Stimulated activated memory B cell treated with anti-CD40 and anti-IgM and Interleukin-4, amounts not matched to agents 10 μg/mL and 1 μg/mL and 100 μg/mL, for 72 hours (primary cell): ENCODE measurements around the gene ATP9B.

Experiments used
- ATAC-seq: fragments of 150-1000 bp; cut with Tn5 transposase; 2 replicates; pipeline ENCODE4 v1.10.0; 2021
- H3K27ac Mint-ChIP-seq: one replicate; pipeline ENCODE4 v1.8.0; 2022; ENCODE audit warnings: mild to moderate bottlenecking, mixed read lengths
- H3K27me3 Mint-ChIP-seq: one replicate; pipeline ENCODE4 v1.8.0; 2022; ENCODE audit warnings: mixed read lengths
- H3K36me3 Mint-ChIP-seq: one replicate; pipeline ENCODE4 v1.8.0; 2022; ENCODE audit warnings: mixed read lengths
- H3K4me1 Mint-ChIP-seq: one replicate; pipeline ENCODE4 v1.8.0; 2022; ENCODE audit warnings: mixed read lengths
- H3K4me3 Mint-ChIP-seq: one replicate; pipeline ENCODE4 v1.8.0; 2022; ENCODE audit warnings: mild to moderate bottlenecking, moderate library complexity, mixed read lengths
- H3K9me3 Mint-ChIP-seq: one replicate; pipeline ENCODE4 v1.8.0; 2022; ENCODE audit warnings: mixed read lengths

ATP9B gene

GRCh38 chr18:79217979-79218604 is 148.9 kb downstream of the ATP9B start:
- H3K4me1 Mint-ChIP-seq, result peaks cover 19% of the 10 kb centered on the region
- peaks cover 54% of the 10 kb centered on the region for H3K36me3 Mint-ChIP-seq
- no peaks in the 10 kb centered on the region for H3K27me3 Mint-ChIP-seq
- ATAC-seq, result no peak
- no peak overlapping the region for H3K27ac Mint-ChIP-seq
- H3K9me3 Mint-ChIP-seq, result no peaks in the 10 kb centered on the region
- H3K4me3 Mint-ChIP-seq, result no peak overlapping the region

- no peak for ATAC-seq
- H3K27me3 Mint-ChIP-seq, result no peaks in the 10 kb centered on the region
- peaks cover 19% of the 10 kb centered on the region for H3K4me1 Mint-ChIP-seq
- H3K36me3 Mint-ChIP-seq, result peaks cover 54% of the 10 kb centered on the region
- no peak overlapping the region for H3K27ac Mint-ChIP-seq
- H3K9me3 Mint-ChIP-seq, result no peaks in the 10 kb centered on the region
- H3K4me3 Mint-ChIP-seq, result no peak overlapping the region
Observed at GRCh38 chr18:79218605-79219190, 149.5 kb downstream of the ATP9B start.

GRCh38 chr18:79221136-79221535 is 151.9 kb downstream of the ATP9B start:
- no peaks in the 10 kb centered on the region for H3K27me3 Mint-ChIP-seq
- no peaks in the 10 kb centered on the region for H3K9me3 Mint-ChIP-seq
- no peak overlapping the region for H3K27ac Mint-ChIP-seq
- no peak for ATAC-seq
- peaks cover 19% of the 10 kb centered on the region for H3K4me1 Mint-ChIP-seq
- H3K36me3 Mint-ChIP-seq, result peaks cover 58% of the 10 kb centered on the region
- no peak overlapping the region for H3K4me3 Mint-ChIP-seq

GRCh38 chr18:79222790-79223189 is 153.6 kb downstream of the ATP9B start:
- no peaks in the 10 kb centered on the region for H3K9me3 Mint-ChIP-seq
- no peak overlapping the region for H3K4me3 Mint-ChIP-seq
- H3K4me1 Mint-ChIP-seq, result peaks cover 19% of the 10 kb centered on the region
- peaks cover 58% of the 10 kb centered on the region for H3K36me3 Mint-ChIP-seq
- no peak overlapping the region for H3K27ac Mint-ChIP-seq
- no peak for ATAC-seq
- H3K27me3 Mint-ChIP-seq, result no peaks in the 10 kb centered on the region

- H3K9me3 Mint-ChIP-seq, result no peaks in the 10 kb centered on the region
- no peak for ATAC-seq
- no peaks in the 10 kb centered on the region for H3K27me3 Mint-ChIP-seq
- peaks cover 58% of the 10 kb centered on the region for H3K36me3 Mint-ChIP-seq
- H3K27ac Mint-ChIP-seq, result no peak overlapping the region
- no peak overlapping the region for H3K4me3 Mint-ChIP-seq
- peaks cover 15% of the 10 kb centered on the region for H3K4me1 Mint-ChIP-seq
Observed at GRCh38 chr18:79223431-79223830, 154.2 kb downstream of the ATP9B start.

GRCh38 chr18:79224381-79224780 is 155.2 kb downstream of the ATP9B start:
- Mint-ChIP-seq H3K4me1 (peaks cover 11% of the 10 kb centered on the region), H3K9me3 (no peaks in the 10 kb centered on the region), H3K27me3 (no peaks in the 10 kb centered on the region), H3K27ac (no peak overlapping the region), H3K36me3 (peaks cover 51% of the 10 kb centered on the region), H3K4me3 (no peak overlapping the region)
- ATAC-seq, result no peak

GRCh38 chr18:79227621-79228020 is 158.4 kb downstream of the ATP9B start:
- H3K27me3 Mint-ChIP-seq, result no peaks in the 10 kb centered on the region
- no peak overlapping the region for H3K4me3 Mint-ChIP-seq
- H3K36me3 Mint-ChIP-seq, result peaks cover 42% of the 10 kb centered on the region
- ATAC-seq, result no peak
- peaks cover 3% of the 10 kb centered on the region for H3K4me1 Mint-ChIP-seq
- no peaks in the 10 kb centered on the region for H3K9me3 Mint-ChIP-seq
- no peak overlapping the region for H3K27ac Mint-ChIP-seq

GRCh38 chr18:79229431-79229830 is 160.2 kb downstream of the ATP9B start:
- H3K36me3 Mint-ChIP-seq, result peaks cover 41% of the 10 kb centered on the region
- no peak overlapping the region for H3K27ac Mint-ChIP-seq
- no peaks in the 10 kb centered on the region for H3K9me3 Mint-ChIP-seq
- no peak for ATAC-seq
- H3K4me3 Mint-ChIP-seq, result no peak overlapping the region
- H3K4me1 Mint-ChIP-seq, result no peaks in the 10 kb centered on the region
- no peaks in the 10 kb centered on the region for H3K27me3 Mint-ChIP-seq

GRCh38 chr18:79234438-79234837 is 165.2 kb downstream of the ATP9B start:
- H3K27ac Mint-ChIP-seq, result no peak overlapping the region
- ATAC-seq, result no peak
- H3K4me1 Mint-ChIP-seq, result peaks cover 5% of the 10 kb centered on the region
- peaks cover 30% of the 10 kb centered on the region for H3K36me3 Mint-ChIP-seq
- H3K9me3 Mint-ChIP-seq, result no peaks in the 10 kb centered on the region
- H3K27me3 Mint-ChIP-seq, result no peaks in the 10 kb centered on the region
- H3K4me3 Mint-ChIP-seq, result no peak overlapping the region

- no peak for ATAC-seq
- Mint-ChIP-seq H3K36me3 (peaks cover 23% of the 10 kb centered on the region), H3K27ac (no peak overlapping the region), H3K4me1 (peaks cover 12% of the 10 kb centered on the region), H3K27me3 (no peaks in the 10 kb centered on the region), H3K4me3 (no peak overlapping the region), H3K9me3 (no peaks in the 10 kb centered on the region)
Observed at GRCh38 chr18:79239631-79240030, 170.4 kb downstream of the ATP9B start.

GRCh38 chr18:79241755-79242154 is 172.6 kb downstream of the ATP9B start:
- ATAC-seq, result no peak
- Mint-ChIP-seq H3K4me1 (peaks cover 17% of the 10 kb centered on the region), H3K27ac (no peak overlapping the region), H3K36me3 (peaks cover 23% of the 10 kb centered on the region), H3K4me3 (no peak overlapping the region), H3K27me3 (no peaks in the 10 kb centered on the region), H3K9me3 (no peaks in the 10 kb centered on the region)

- peaks cover 16% of the 10 kb centered on the region for H3K4me1 Mint-ChIP-seq
- H3K9me3 Mint-ChIP-seq, result no peaks in the 10 kb centered on the region
- H3K4me3 Mint-ChIP-seq, result no peak overlapping the region
- no peak for ATAC-seq
- no peaks in the 10 kb centered on the region for H3K27me3 Mint-ChIP-seq
- peaks cover 19% of the 10 kb centered on the region for H3K36me3 Mint-ChIP-seq
- H3K27ac Mint-ChIP-seq, result no peak overlapping the region
Observed at GRCh38 chr18:79242246-79242645, 173.1 kb downstream of the ATP9B start.

GRCh38 chr18:79245517-79246001 is 176.4 kb downstream of the ATP9B start:
- Mint-ChIP-seq H3K27ac (peak overlapping the region; percentile 54), H3K4me1 (peaks cover 14% of the 10 kb centered on the region), H3K4me3 (peak overlapping the region; percentile 41), H3K36me3 (no peaks in the 10 kb centered on the region), H3K9me3 (no peaks in the 10 kb centered on the region), H3K27me3 (no peaks in the 10 kb centered on the region)
- ATAC-seq, result no peak

- H3K27me3 Mint-ChIP-seq, result no peaks in the 10 kb centered on the region
- H3K36me3 Mint-ChIP-seq, result no peaks in the 10 kb centered on the region
- peaks cover 14% of the 10 kb centered on the region for H3K4me1 Mint-ChIP-seq
- H3K27ac Mint-ChIP-seq, result peak overlapping the region; percentile 81
- H3K9me3 Mint-ChIP-seq, result no peaks in the 10 kb centered on the region
- peak; percentile 98 for ATAC-seq
- H3K4me3 Mint-ChIP-seq, result peak overlapping the region; percentile 77
Observed at GRCh38 chr18:79246309-79247108, 177.3 kb downstream of the ATP9B start.

- no peak for ATAC-seq
- Mint-ChIP-seq H3K27ac (no peak overlapping the region), H3K4me3 (no peak overlapping the region), H3K36me3 (peaks cover 8% of the 10 kb centered on the region), H3K27me3 (no peaks in the 10 kb centered on the region), H3K9me3 (no peaks in the 10 kb centered on the region), H3K4me1 (peaks cover 17% of the 10 kb centered on the region)
Observed at GRCh38 chr18:79248495-79249060, 179.4 kb downstream of the ATP9B start.
